Measurements from ENCODE around the gene SLC24A3. TPM values are rescaled to one million over a fixed set of nuclear protein-coding genes. Genes with fewer than 3 reads are reported as not detected.

SLC24A3 gene
- total RNA-seq, 1 donor from 2014 or later: 13.1 TPM

DNA sequence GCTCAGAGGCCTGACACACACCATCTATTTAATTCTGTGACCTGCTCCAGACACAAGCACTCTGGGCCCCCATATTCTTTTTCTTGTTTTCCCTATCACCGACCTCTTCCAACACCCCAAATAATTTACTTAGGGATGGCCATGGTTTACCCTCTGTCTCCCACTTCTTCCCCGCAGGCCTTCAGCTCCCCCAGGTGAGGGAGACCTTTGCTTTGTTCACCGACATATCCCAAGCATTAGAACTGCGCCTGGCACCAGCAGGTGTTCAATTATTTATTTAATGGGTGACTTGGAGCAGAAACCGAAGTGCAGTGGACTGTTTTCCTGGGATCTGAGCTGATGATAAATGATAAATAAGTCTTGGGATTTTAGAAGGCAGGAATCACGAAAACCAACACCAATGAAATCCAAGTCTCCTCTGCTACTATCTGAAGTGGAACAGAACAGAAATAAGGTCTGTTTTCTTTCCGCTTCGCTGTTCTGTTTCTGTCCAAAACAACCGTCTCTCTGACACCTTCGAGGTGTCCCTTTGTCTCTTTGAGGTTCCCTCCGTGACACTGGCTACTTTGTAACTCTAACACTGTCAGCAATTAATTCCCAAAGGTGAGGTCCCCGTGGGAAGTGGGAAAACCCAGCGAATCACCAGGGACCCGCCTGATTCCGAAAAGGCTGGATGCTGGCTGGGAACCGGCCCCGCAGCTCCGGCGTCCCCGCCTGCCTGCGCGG, 544.5 kb downstream of the SLC24A3 start:
- TF ChIP-seq, protein P1, sequence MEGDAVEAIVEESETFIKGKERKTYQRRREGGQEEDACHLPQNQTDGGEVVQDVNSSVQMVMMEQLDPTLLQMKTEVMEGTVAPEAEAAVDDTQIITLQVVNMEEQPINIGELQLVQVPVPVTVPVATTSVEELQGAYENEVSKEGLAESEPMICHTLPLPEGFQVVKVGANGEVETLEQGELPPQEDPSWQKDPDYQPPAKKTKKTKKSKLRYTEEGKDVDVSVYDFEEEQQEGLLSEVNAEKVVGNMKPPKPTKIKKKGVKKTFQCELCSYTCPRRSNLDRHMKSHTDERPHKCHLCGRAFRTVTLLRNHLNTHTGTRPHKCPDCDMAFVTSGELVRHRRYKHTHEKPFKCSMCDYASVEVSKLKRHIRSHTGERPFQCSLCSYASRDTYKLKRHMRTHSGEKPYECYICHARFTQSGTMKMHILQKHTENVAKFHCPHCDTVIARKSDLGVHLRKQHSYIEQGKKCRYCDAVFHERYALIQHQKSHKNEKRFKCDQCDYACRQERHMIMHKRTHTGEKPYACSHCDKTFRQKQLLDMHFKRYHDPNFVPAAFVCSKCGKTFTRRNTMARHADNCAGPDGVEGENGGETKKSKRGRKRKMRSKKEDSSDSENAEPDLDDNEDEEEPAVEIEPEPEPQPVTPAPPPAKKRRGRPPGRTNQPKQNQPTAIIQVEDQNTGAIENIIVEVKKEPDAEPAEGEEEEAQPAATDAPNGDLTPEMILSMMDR (IDR thresholded peaks at IDR 0.05): no peak
- H3K4me3 ChIP-seq: peak overlapping the region; percentile 77
- H3K9me3 ChIP-seq: no peaks in the 10 kb centered on the region
- H3K27ac ChIP-seq: peak overlapping the region; percentile 95
- intact Hi-C loops (cut with DNase I): no loop called here
- no peaks in the 10 kb centered on the region for H3K36me3 ChIP-seq
- no peaks in the 10 kb centered on the region for H3K27me3 ChIP-seq
- ATAC-seq (no peak), DNase-seq (no peak)
- H3K4me1 ChIP-seq: peaks cover 30% of the 10 kb centered on the region

DNA sequence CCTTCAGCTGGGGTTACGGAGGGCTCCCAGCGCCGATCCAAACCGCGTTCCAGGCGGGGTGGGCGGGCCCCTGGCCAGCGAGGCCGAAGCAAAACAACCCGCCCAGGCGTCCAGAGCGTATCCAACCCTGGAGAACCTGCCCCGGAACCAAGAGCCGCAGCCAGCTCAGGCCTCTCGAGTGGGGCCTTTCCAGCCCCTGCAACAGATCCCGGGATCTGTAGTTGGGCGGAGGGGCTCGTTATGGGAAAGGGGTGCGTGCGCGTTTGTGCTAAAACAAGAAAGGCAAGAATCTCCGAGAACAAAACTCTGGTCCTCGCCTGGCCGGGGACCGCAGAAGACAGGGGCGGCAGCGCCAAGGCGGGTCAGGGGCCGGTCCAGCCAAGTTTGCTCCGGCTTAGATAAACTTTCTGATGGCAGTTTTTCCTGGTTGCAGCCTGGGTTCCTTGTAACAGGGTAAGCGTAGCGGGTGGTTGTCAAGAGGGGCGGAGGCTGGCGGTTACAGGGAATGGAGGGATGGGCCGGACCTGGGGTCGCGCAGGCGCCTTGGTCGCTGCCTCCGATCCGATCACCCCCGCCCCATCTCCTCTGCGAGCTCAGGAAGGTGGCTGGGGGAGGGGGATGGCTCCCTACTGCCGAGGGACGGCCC, 545.2 kb downstream of the SLC24A3 start:
- H3K27me3 ChIP-seq: no peaks in the 10 kb centered on the region
- peak overlapping the region; percentile 77 for H3K4me3 ChIP-seq
- H3K4me1 ChIP-seq: peaks cover 36% of the 10 kb centered on the region
- DNase-seq: peak; percentile 95
- intact Hi-C loops (cut with DNase I): no loop called here
- H3K9me3 ChIP-seq: no peaks in the 10 kb centered on the region
- H3K27ac ChIP-seq: peak overlapping the region; percentile 95
- TF ChIP-seq, protein P1 (IDR thresholded peaks at IDR 0.05): no peak
- peak; percentile 89 for ATAC-seq
- H3K36me3 ChIP-seq: no peaks in the 10 kb centered on the region

DNA sequence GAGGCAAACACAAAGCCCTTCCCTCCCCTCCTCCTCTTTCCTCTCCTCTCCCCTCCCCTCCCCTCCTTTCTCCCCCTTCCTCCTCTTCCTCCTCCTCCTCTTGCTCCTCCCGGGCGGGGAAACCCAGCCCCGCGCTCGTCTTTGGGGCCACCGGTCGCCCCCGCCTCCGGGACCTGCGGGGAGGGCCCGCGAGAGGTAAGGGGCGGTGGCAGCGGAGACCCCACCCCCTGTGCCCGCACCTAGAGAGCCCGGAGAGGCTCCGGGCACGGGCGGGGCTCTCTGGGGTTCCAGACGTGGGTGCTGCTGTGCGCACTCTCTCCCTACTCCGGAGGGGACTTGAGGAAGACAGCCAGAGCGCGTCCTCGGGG, 545.7 kb downstream of the SLC24A3 start, which contains the start of gene RIN2:
RIN2 (plus strand) TSS at position 126 of the 368 bp plus-strand sequence. CDS start 131,344 bp downstream, outside the sequence.
- Histone ChIP-seq H3K27me3 (no peaks in the 10 kb centered on the region), H3K4me3 (peak within 1 kb of the TSS; percentile 77), H3K4me1 (peaks cover 36% of the 10 kb centered on the region), H3K27ac (peak within 1 kb of the TSS; percentile 95), H3K36me3 (no peaks in the 10 kb centered on the region), H3K9me3 (no peaks in the 10 kb centered on the region)
- intact Hi-C loops (cut with DNase I): no loop called here
- ATAC-seq (peak; percentile 83), DNase-seq (peak; percentile 93)
- TF ChIP-seq, protein P1 (IDR thresholded peaks at IDR 0.05): no peak

DNA sequence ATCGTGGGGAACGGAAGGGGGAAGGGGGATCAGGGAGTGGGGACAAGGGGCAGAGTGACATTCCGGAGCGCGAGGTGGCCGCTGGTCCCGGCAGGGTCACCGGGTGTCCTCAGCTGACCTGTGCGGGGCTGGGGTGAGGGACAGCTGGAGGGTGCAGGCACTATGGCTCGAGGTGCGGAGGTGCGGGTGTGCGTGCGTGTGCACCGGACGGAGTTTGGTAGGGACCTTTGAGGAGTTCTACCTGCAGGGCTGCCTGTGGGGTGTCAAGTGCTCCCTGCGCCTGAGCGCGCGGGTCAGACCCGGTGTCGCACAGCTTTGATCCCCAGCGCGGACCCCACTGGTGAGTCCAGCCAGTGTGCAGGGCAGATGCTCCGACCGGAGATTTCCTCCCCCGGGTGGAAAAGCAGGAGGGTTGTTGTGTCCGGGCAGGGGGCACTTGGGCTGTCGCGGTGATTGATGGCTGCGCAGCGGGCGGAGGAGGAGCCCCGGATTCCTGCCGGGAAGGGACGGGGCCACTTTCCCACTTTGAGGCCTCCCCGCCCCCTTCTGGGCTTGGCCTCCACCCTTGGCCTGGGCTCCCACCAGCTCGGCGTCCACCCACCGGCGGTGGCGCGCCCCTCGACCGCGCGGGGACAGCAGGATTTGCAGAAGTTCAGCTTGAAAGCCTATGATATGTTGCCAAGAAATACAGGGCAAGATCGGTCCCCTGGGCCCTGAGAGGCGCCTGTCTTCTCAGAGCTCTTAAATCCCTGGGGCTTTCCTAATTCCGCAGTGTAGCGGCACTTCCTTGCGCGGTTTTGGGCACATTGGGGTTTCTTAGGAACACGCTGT, 546.3 kb downstream of the SLC24A3 start:
- peaks cover 36% of the 10 kb centered on the region for H3K4me1 ChIP-seq
- intact Hi-C loops (cut with DNase I): no loop called here
- no peaks in the 10 kb centered on the region for H3K27me3 ChIP-seq
- peak; percentile 69 for ATAC-seq
- H3K36me3 ChIP-seq: no peaks in the 10 kb centered on the region
- H3K9me3 ChIP-seq: no peaks in the 10 kb centered on the region
- peak overlapping the region; percentile 95 for H3K27ac ChIP-seq
- TF ChIP-seq, protein P1 (IDR thresholded peaks at IDR 0.05): peak; percentile 20
- peak; percentile 92 for DNase-seq
- peak overlapping the region; percentile 77 for H3K4me3 ChIP-seq

DNA sequence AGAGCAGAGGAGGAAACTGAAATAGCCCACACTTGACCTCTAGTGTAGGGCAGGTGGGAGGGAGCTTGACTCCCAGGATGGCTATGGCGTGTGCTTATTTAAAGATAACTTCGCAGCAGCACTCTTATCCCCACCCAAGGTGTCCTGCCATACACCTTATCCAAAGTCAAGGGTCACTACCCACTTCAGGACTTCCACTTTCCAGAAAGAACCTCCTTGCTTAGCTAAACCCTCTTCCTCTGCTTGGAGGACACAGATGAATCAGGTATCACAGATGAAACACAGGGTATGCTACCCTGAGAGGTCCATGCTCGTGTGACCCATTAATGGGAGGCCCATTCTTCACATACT, 547.9 kb downstream of the SLC24A3 start:
- TF ChIP-seq, protein P1 (IDR thresholded peaks at IDR 0.05): no peak
- H3K4me3 ChIP-seq: no peak overlapping the region
- H3K9me3 ChIP-seq: no peaks in the 10 kb centered on the region
- DNase-seq: no peak
- peak overlapping the region; percentile 95 for H3K27ac ChIP-seq
- no peak for ATAC-seq
- H3K4me1 ChIP-seq: peaks cover 36% of the 10 kb centered on the region
- no peaks in the 10 kb centered on the region for H3K27me3 ChIP-seq
- intact Hi-C loops (cut with DNase I): no loop called here
- H3K36me3 ChIP-seq: no peaks in the 10 kb centered on the region

All from upper lobe of right lung (tissue), 1 donor.